H7 (cell line): ENCODE measurements around the gene CCDC182. TPM values are rescaled to one million over a fixed set of nuclear protein-coding genes. Genes with fewer than 3 reads are reported as not detected.

Experiments
- DNase-seq: peaks from one replicate; pipeline ENCODE4 v3.0.0; 2012
- H3K27me3 ChIP-seq: 2 replicates; pipeline ENCODE4 v1.6.0; 2011; ENCODE audit warnings: mild to moderate bottlenecking, low read length; ENCODE audit not compliant: control insufficient read depth, insufficient read depth
- H3K36me3 ChIP-seq: replicated peaks from 2 replicates; pipeline ENCODE4 v1.5.1; 2011; ENCODE audit warnings: low read length; ENCODE audit not compliant: control insufficient read depth, insufficient read depth
- H3K4me3 ChIP-seq: 2 replicates; pipeline ENCODE4 v1.5.1; 2011; ENCODE audit warnings: low read depth, mild to moderate bottlenecking, control low read depth, low read length, moderate library complexity; ENCODE audit not compliant: insufficient read depth
- total RNA-seq: library from RNA; depleted of rRNA; stranded (reverse); fragments of >200 nt; shearing (Covaris generic); gene quantifications from 2 replicates; pipeline ENCODE4 v1.2.3, GENCODE V29; 2014; rRNA removed

The CCDC182 gene
- total RNA-seq, 1 experiment from 2014 or later, result not detected

GRCh38 chr17:57707892-57708291, 37.2 kb downstream of the CCDC182 start:
- no peaks in the 10 kb centered on the region; the same call in 1 of the 2 replicates for H3K27me3 ChIP-seq
- peak; percentile 66 for DNase-seq
- peak overlapping the region; percentile 18 for H3K4me3 ChIP-seq
- H3K36me3 ChIP-seq, result no peaks in the 10 kb centered on the region

- no peak for DNase-seq
- Histone ChIP-seq H3K4me3 (no peak overlapping the region), H3K36me3 (no peaks in the 10 kb centered on the region), H3K27me3 (no peaks in the 10 kb centered on the region; the same call in 1 of the 2 replicates)
These were observed 38.3 kb downstream of the CCDC182 start for GRCh38 chr17:57706761-57707160.

- Histone ChIP-seq H3K36me3 (no peaks in the 10 kb centered on the region), H3K27me3 (no peaks in the 10 kb centered on the region; the same call in 1 of the 2 replicates), H3K4me3 (no peak overlapping the region)
- DNase-seq, result no peak
These were observed 39.0 kb downstream of the CCDC182 start for GRCh38 chr17:57705921-57706695.

- Histone ChIP-seq H3K27me3 (no peaks in the 10 kb centered on the region; the same call in 1 of the 2 replicates), H3K36me3 (no peaks in the 10 kb centered on the region), H3K4me3 (no peak overlapping the region)
- no peak for DNase-seq
These were observed 40.7 kb downstream of the CCDC182 start for GRCh38 chr17:57704448-57704847.

- H3K36me3 ChIP-seq, result no peaks in the 10 kb centered on the region
- no peak for DNase-seq
- H3K4me3 ChIP-seq, result no peak overlapping the region
- H3K27me3 ChIP-seq, result no peaks in the 10 kb centered on the region; the same call in 1 of the 2 replicates
These were observed 41.8 kb downstream of the CCDC182 start for GRCh38 chr17:57703273-57703672.

- Histone ChIP-seq H3K36me3 (no peaks in the 10 kb centered on the region), H3K4me3 (no peak overlapping the region), H3K27me3 (no peaks in the 10 kb centered on the region)
- no peak for DNase-seq
These were observed 44.0 kb downstream of the CCDC182 start for GRCh38 chr17:57701124-57701523.

- DNase-seq, result no peak
- Histone ChIP-seq H3K36me3 (no peaks in the 10 kb centered on the region), H3K4me3 (no peak overlapping the region), H3K27me3 (no peaks in the 10 kb centered on the region)
These were observed 45.3 kb downstream of the CCDC182 start for GRCh38 chr17:57699751-57700219.

- no peak for DNase-seq
- Histone ChIP-seq H3K36me3 (no peaks in the 10 kb centered on the region), H3K27me3 (no peaks in the 10 kb centered on the region), H3K4me3 (no peak overlapping the region)
These were observed 47.0 kb downstream of the CCDC182 start for GRCh38 chr17:57697891-57698711.

- DNase-seq, result no peak
- Histone ChIP-seq H3K27me3 (no peaks in the 10 kb centered on the region), H3K4me3 (no peak overlapping the region), H3K36me3 (no peaks in the 10 kb centered on the region)
These were observed 47.9 kb downstream of the CCDC182 start for GRCh38 chr17:57697197-57697596.

- Histone ChIP-seq H3K27me3 (no peaks in the 10 kb centered on the region), H3K36me3 (no peaks in the 10 kb centered on the region), H3K4me3 (no peak overlapping the region)
- no peak for DNase-seq
These were observed 49.0 kb downstream of the CCDC182 start for GRCh38 chr17:57696050-57696449.

Other genes with a start within 250 kb of the CCDC182 start
- gene MRPS23, start 104.7 kb upstream of the CCDC182 start, total RNA-seq, result 56.1 and 65.9 TPM in 2 replicates
- gene CUEDC1, start 210.1 kb upstream of the CCDC182 start, total RNA-seq, result 8.1 and 13.9 TPM in 2 replicates
- 48.2 and 66.1 TPM in 2 replicates for gene VEZF1, start 243.0 kb upstream of the CCDC182 start, total RNA-seq